Aorta (tissue), 5 donors: Measurements from ENCODE around the gene IFT57. TPM values are rescaled to one million over a fixed set of nuclear protein-coding genes. Genes with fewer than 3 reads are reported as not detected.

Experiments
- ATAC-seq: fragments of 200-7000 bp; cut with Tn5 transposase; one replicate; pipeline ENCODE4 v1.9.1; 2022; ENCODE audit warnings: moderate library complexity; ENCODE audit not compliant: low FRiP score
- DNase-seq, 2 donors: peaks; one replicate each; pipeline ENCODE4 v3.0.0-alpha.2; 2020
- H3K27ac ChIP-seq, 2 donors: one replicate each; pipeline ENCODE4 v1.5.1; 2013; ENCODE audit warnings: low read length in 2 of 2, mild to moderate bottlenecking in 2 of 2, moderate library complexity in 2 of 2, control low read depth in 1 of 2, inconsistent platforms in 1 of 2, low read depth in 1 of 2
- H3K27me3 ChIP-seq, 2 donors: one replicate each; pipeline ENCODE4 v1.6.1; 2013; ENCODE audit warnings: control low read depth in 1 of 2, low read length in 1 of 2, mild to moderate bottlenecking in 1 of 2, moderate library complexity in 1 of 2; ENCODE audit not compliant: insufficient read depth in 2 of 2, control insufficient read depth in 1 of 2
- H3K36me3 ChIP-seq, 2 donors: one replicate each; pipeline ENCODE4 v1.6.1; 2013; ENCODE audit warnings: control low read depth in 1 of 2, low read length in 1 of 2, mild to moderate bottlenecking in 1 of 2; ENCODE audit not compliant: insufficient read depth in 2 of 2, control insufficient read depth in 1 of 2
- H3K4me1 ChIP-seq, 2 donors: one replicate each; pipeline ENCODE4 v1.6.1; 2013; ENCODE audit warnings: low read length in 2 of 2, control low read depth in 1 of 2, mild to moderate bottlenecking in 1 of 2, moderate library complexity in 1 of 2; ENCODE audit not compliant: insufficient read depth in 2 of 2, control insufficient read depth in 1 of 2
- H3K4me3 ChIP-seq, 2 donors: one replicate each; pipeline ENCODE4 v1.5.1; 2013; ENCODE audit warnings: low read length in 2 of 2, control low read depth in 1 of 2, mild to moderate bottlenecking in 1 of 2
- H3K9me3 ChIP-seq: one replicate; pipeline ENCODE4 v1.6.1; 2013; ENCODE audit warnings: mild to moderate bottlenecking, low read length; ENCODE audit not compliant: control insufficient read depth
- WGBS, 2 donors: extraction: QIAGEN DNeasy Blood & Tissue Kit; methylation state at CpG; one replicate each; pipeline ENCODE4 v1.1.7; 2013; 5-methylcytosine and 5-hydroxymethylcytosine counted together
- intact Hi-C, 2 donors: fragments of 100-400 bp; cut with DNase I; formaldehyde crosslinking; loops; one replicate each; pipeline versions ENCODE4 v1.14.2 to v1.15.0; 2022
- polyA plus RNA-seq, 2 donors: library from polyadenylated mRNA; stranded (reverse); fragments of 200-250 nt; gene quantifications; one replicate each; pipeline ENCODE4 v1.2.3, GENCODE V29; 2013
- total RNA-seq, 2 donors: library from RNA; stranded (reverse); fragmentation: NEBNext Ultra II Directional; extraction: Animal tissue kit (Norgen Biotek cat#: 25700); gene quantifications; one replicate each; pipeline ENCODE4 v1.2.1, GENCODE V29; 2021
- donor health status: healthy with polysubstance abuse.
- donor health status: Bipolar disorder and iron deficiency.
- donor health status: DM: no; HTN: no; CAD: no.
- donor health status: DM: no; HTN: no; CAD: no.
- donor health status: DM: yes; HTN: yes; CAD: no.

Gene IFT57
- total and polyA plus RNA-seq, 4 donors, result 38.3 to 53.0 (median 43.5) TPM

DNA sequence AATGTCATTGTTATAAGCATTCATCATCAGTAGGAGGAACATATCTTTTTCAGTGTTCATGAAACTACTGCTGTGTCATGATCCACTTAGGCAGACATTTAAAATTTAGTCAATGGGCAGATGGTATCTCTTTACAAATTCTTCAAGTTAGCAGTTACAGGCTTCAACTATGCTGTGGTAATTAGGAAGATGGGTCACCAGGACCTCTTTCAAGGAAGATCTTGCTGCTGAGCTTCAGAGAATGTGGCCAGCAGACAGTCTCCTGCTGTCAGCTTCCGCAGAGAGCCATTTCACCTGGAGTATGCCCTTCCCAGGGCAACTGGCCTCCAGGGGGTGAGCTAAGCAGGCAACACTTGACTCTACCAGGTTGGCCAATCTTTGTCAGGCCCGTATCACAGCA is 19.4 kb downstream of the IFT57 start:
- Histone ChIP-seq H3K4me3 (no peak overlapping the region), H3K4me1 (peaks cover 0 to 3% of the 10 kb centered on the region in 2 donors), H3K27me3 (no peaks in the 10 kb centered on the region), H3K9me3 (no peaks in the 10 kb centered on the region), H3K27ac (no peak overlapping the region), H3K36me3 (no peaks in the 10 kb centered on the region)
- no peak for ATAC-seq
- intact Hi-C loops, result loop anchor here in 1 of 2 donors (10.0 kb wide), 1 partner anchor 248 kb away; no protein-coding TSS in a partner anchor
- 89 to 91% methylated on average over 2 of the region's 2 CpGs for WGBS, 2 donors
- DNase-seq, result no peak

DNA sequence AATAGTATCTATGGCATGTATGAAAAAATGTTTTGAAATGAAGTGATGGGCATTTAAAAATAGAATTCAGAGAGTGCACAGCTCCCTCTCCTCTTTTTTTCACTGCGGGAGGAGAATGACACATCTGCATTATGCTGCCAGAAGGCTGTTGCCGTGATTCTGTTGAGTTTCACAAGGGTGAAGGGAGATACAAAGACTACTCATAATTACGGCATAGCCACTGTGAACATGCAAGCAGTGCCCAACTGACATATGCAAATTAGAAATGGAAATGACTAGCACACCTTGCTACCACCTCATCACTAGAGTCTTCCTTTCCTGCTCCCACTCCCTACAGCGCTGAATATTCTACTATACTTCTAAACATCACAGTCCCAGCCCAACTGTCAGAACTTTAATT is 20.1 kb downstream of the IFT57 start:
- Histone ChIP-seq H3K27ac (no peak overlapping the region), H3K36me3 (no peaks in the 10 kb centered on the region), H3K27me3 (no peaks in the 10 kb centered on the region), H3K4me1 (peaks cover 0 to 3% of the 10 kb centered on the region in 2 donors), H3K9me3 (no peaks in the 10 kb centered on the region), H3K4me3 (no peak overlapping the region)
- DNase-seq (no peak), ATAC-seq (no peak)
- 40 to 47% methylated on average over 4 of the region's 4 CpGs for WGBS, 2 donors
- intact Hi-C loops, result loop anchor here in 1 of 2 donors (10.0 kb wide), 1 partner anchor 247 kb away; no protein-coding TSS in a partner anchor

DNA sequence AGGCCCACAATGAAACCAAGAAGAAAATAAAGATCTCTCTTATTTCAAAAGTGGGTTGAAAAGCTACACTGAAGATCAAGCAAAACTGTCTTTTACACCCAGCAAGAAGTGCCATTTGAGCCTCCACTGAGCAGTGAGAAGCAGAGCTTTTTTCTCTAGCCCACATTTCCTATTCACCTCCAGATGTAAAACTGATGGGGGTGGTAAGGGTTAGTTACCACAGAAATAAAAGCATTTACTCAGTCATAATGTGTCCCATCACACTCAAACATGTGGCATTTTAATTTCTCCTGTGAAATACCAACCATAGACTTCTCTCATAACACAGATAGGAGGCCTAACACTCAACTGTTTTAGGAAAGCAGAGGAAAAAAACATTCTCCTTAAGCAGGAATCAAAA is 21.0 kb downstream of the IFT57 start:
- H3K27me3 ChIP-seq, result no peaks in the 10 kb centered on the region
- ATAC-seq, result no peak
- H3K36me3 ChIP-seq, result no peaks in the 10 kb centered on the region
- H3K4me1 ChIP-seq, result peaks cover 0 to 3% of the 10 kb centered on the region in 2 donors
- no peaks in the 10 kb centered on the region for H3K9me3 ChIP-seq
- intact Hi-C loops, result loop anchor here in 1 of 2 donors (10.0 kb wide), 1 partner anchor 246 kb away; no protein-coding TSS in a partner anchor
- H3K27ac ChIP-seq, result no peak overlapping the region
- H3K4me3 ChIP-seq, result no peak overlapping the region
- DNase-seq, result no peak

DNA sequence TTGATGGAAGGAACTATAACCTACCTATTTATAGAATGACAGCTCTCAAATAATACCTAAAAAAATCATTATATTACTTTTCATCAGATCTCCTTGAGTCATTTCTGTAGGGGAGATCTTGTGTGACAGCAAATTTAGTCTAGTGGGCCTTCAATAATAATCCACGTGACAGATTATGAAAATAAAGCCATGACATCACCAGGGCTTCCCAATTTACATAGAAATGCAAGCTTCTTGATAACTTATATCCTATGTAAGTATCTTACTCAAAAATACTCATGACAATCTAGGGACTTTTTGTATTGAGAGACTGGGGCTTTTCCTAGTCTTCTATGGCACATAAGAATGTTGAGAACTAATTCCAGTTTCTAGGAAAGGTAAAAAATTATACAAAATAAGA is 21.6 kb downstream of the IFT57 start:
- 94 to 100% methylated on average over 1 of the region's 1 CpG for WGBS, 2 donors
- ATAC-seq (no peak), DNase-seq (no peak)
- no peaks in the 10 kb centered on the region for H3K27me3 ChIP-seq
- H3K36me3 ChIP-seq, result no peaks in the 10 kb centered on the region
- intact Hi-C loops, result loop anchor here in 1 of 2 donors (10.0 kb wide), 1 partner anchor 246 kb away; no protein-coding TSS in a partner anchor
- no peaks in the 10 kb centered on the region for H3K9me3 ChIP-seq
- no peak overlapping the region for H3K27ac ChIP-seq
- H3K4me1 ChIP-seq, result peaks cover 0 to 3% of the 10 kb centered on the region in 2 donors
- H3K4me3 ChIP-seq, result no peak overlapping the region

DNA sequence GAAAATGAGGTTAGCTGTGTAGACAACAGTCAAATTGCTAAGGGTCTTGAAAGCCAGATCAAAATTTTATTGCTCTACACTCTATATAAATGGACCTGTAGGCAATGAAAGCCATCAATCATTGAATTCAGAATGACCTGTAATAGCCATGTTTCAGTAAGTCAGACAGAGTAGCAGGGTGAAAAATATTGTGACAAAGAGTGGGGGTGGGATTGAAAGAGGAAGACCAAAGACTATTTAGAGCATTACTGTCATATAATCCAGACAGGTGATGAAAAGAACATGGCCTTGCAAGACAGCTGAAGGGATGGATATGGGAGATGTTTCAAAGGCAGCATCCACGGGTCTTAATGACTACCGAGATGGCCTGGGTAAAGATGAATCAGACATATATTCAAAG is 22.2 kb downstream of the IFT57 start:
- intact Hi-C loops, result loop anchor here in 1 of 2 donors (10.0 kb wide), 1 partner anchor 245 kb away; no protein-coding TSS in a partner anchor
- DNase-seq (no peak), ATAC-seq (no peak)
- Histone ChIP-seq H3K4me3 (no peak overlapping the region), H3K9me3 (no peaks in the 10 kb centered on the region), H3K27ac (no peak overlapping the region), H3K4me1 (peaks cover 0 to 3% of the 10 kb centered on the region in 2 donors), H3K36me3 (no peaks in the 10 kb centered on the region), H3K27me3 (no peaks in the 10 kb centered on the region)
- 95 to 99% methylated on average over 2 of the region's 2 CpGs for WGBS, 2 donors

DNA sequence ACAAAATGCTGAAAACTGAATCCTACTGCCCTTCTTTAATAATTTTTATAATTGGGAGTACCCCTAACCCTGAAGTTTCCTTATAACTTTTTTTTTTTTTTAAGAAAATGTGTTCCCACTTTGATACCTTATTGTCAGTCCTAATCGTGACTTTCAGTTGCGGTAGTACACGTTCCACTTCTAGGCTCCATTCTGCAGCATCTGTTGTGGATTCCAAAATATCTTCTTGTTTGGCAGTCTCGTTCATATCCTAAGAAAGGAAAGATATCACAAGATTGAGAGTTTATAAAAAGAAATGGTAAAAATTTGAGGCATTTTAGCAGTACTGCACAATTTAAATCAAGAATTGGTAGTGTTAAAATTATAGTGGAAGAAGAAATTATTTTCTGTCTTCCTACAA is 30.8 kb downstream of the IFT57 start:
- H3K36me3 ChIP-seq, result no peaks in the 10 kb centered on the region
- H3K27me3 ChIP-seq, result no peaks in the 10 kb centered on the region
- no peak for ATAC-seq
- no peaks in the 10 kb centered on the region for H3K4me1 ChIP-seq
- no peak overlapping the region for H3K27ac ChIP-seq
- no peak overlapping the region for H3K4me3 ChIP-seq
- 94% methylated on average over 4 of the region's 4 CpGs for WGBS, 2 donors
- intact Hi-C loops, result no loop called here
- no peak for DNase-seq
- no peaks in the 10 kb centered on the region for H3K9me3 ChIP-seq

DNA sequence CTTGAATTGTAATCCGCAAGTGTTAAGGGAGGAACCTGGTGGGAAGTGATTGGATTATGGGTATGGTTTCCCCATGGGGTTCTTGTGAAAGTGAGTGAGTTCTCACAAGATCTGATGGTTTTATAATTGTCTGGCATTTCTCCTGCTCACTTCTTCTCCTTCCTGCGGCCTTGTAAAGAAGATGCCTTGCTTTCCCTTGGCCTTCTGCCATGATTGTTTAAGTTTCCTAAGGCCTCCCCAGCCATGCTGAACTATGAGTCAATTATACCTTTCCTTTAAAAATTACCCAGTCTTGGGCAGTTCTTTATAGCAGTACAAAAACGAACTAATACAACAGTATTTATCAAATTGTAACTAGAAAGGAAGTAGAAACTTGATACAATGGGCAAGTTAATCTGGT is 31.9 kb downstream of the IFT57 start:
- no peaks in the 10 kb centered on the region for H3K27me3 ChIP-seq
- no peak for ATAC-seq
- intact Hi-C loops, result no loop called here
- no peak overlapping the region for H3K27ac ChIP-seq
- no peaks in the 10 kb centered on the region for H3K9me3 ChIP-seq
- H3K36me3 ChIP-seq, result no peaks in the 10 kb centered on the region
- DNase-seq, result no peak
- H3K4me1 ChIP-seq, result no peaks in the 10 kb centered on the region
- H3K4me3 ChIP-seq, result no peak overlapping the region
- WGBS, 2 donors, result 95 to 96% methylated on average over 3 of the region's 3 CpGs

DNA sequence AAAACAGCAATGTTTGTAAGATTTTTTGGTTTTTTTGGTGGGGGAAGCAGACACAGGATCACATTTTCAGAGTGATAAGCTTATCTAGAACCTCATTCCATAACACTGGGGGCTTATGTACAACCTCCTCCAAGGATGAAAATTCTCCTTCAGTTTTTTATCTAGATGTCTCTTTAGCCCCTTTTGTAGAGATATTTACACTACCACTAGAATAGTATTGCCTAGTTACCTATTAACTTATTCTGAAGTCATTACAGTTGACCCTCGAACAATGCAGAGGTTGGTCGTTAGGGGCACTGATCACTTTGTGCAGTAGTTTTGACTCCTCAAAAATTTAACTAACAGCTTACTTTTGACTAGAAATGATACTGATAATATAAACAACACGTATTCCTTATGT is 32.8 kb downstream of the IFT57 start:
- H3K4me3 ChIP-seq, result no peak overlapping the region
- H3K27ac ChIP-seq, result no peak overlapping the region
- DNase-seq (no peak), ATAC-seq (no peak)
- no peaks in the 10 kb centered on the region for H3K27me3 ChIP-seq
- H3K4me1 ChIP-seq, result no peaks in the 10 kb centered on the region
- H3K9me3 ChIP-seq, result no peaks in the 10 kb centered on the region
- no peaks in the 10 kb centered on the region for H3K36me3 ChIP-seq
- intact Hi-C loops, result no loop called here
- 88 to 94% methylated on average over 3 of the region's 3 CpGs for WGBS, 2 donors

DNA sequence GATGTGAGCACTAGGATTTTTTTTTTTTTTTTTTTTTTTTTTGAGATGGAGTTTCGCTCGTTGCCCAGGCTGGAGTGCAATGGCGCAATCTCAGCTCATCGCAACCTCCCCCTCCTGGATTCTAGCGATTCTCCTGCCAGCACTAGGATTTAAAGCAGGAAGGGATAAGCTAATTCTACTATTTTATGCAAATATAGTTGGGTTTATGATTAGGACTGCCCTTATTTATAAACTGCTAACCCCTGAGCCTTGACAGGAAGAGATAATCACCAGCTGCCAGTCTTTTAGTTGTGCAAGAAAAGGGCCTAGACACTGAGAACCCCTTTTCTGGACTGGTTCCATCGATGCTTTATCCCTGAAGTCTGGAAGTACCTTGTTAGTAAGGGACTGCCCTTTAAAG is 36.7 kb downstream of the IFT57 start:
- 97 to 98% methylated on average over 6 of the region's 6 CpGs for WGBS, 2 donors
- H3K27ac ChIP-seq, result no peak overlapping the region
- no peaks in the 10 kb centered on the region for H3K4me1 ChIP-seq
- intact Hi-C loops, result no loop called here
- H3K9me3 ChIP-seq, result no peaks in the 10 kb centered on the region
- H3K27me3 ChIP-seq, result no peaks in the 10 kb centered on the region
- DNase-seq (no peak), ATAC-seq (no peak)
- no peak overlapping the region for H3K4me3 ChIP-seq
- no peaks in the 10 kb centered on the region for H3K36me3 ChIP-seq
